Esophagus squamous epithelium (tissue), 5 donors: ENCODE data around the gene DUSP22. TPM values are rescaled to one million over a fixed set of nuclear protein-coding genes. Genes with fewer than 3 reads are reported as not detected.

Source experiments
- DNase-seq: peaks from one replicate; lab custom pipeline; 2025; lab: John Stamatoyannopoulos, UW
- H3K27ac ChIP-seq, 4 donors: fragments of 200-600 bp; sonication (generic); one replicate each; pipeline ENCODE4 v1.5.1; 2016 to 2019; ENCODE audit warnings: mild to moderate bottlenecking in 1 of 4
- H3K27me3 ChIP-seq, 4 donors: fragments of 200-600 bp; sonication (generic); 1 replicate in 3 of 4; 2 replicates in 1 of 4; pipeline versions ENCODE4 v1.5.1 to v1.6.0; 2017 to 2021; ENCODE audit warnings: antibody characterized with exemption in 1 of 4
- H3K36me3 ChIP-seq, 3 donors: fragments of 200-600 bp; sonication (generic); one replicate each; pipeline ENCODE4 v1.5.1; 2016 to 2019
- H3K4me1 ChIP-seq, 3 donors: fragments of 200-600 bp; sonication (generic); one replicate each; pipeline ENCODE4 v1.5.1; 2017 to 2019
- H3K4me3 ChIP-seq, 4 donors: fragments of 200-600 bp; sonication (generic); 1 replicate in 3 of 4; 2 replicates in 1 of 4; pipeline ENCODE4 v1.5.1; 2016 to 2019; ENCODE audit warnings: mild to moderate bottlenecking in 2 of 4, moderate library complexity in 1 of 4
- H3K9me3 ChIP-seq, 3 donors: fragments of 200-600 bp; sonication (generic); one replicate each; pipeline ENCODE4 v1.5.1; 2016 to 2019
- CTCF ChIP-seq, 6 experiments: fragments of 450-650 bp in 4 of 6; fragments of 200-600 bp in 2 of 6; sonication (generic) in 2 of 6; IDR thresholded peaks; one replicate each; pipeline ENCODE4 v1.5.1; 2016 to 2019; ENCODE audit warnings: antibody characterized with exemption in 6 of 6, mild to moderate bottlenecking in 4 of 6, moderate library complexity in 4 of 6
- POLR2A ChIP-seq, 4 donors: fragments of 450-650 bp; IDR thresholded peaks; one replicate each; pipeline ENCODE4 v1.6.1; 2017; ENCODE audit warnings: antibody characterized with exemption in 4 of 4, mild to moderate bottlenecking in 4 of 4, moderate library complexity in 3 of 4
- WGBS, 2 donors: methylation state at CpG; one replicate each; pipeline ENCODE4 v1.1.5; 2018; 5-methylcytosine and 5-hydroxymethylcytosine counted together
- intact Hi-C: fragments of 100-400 bp; cut with DNase I; formaldehyde crosslinking; loops from one replicate; pipeline ENCODE4 v1.15.0; 2022
- total RNA-seq, 4 donors: library from RNA; depleted of rRNA; stranded (reverse); fragments of >200 nt; gene quantifications; one replicate each; pipeline ENCODE4 v1.1.0, GENCODE V29; 2016
- donor health status: DM: yes; HTN: yes; CAD: no.

DUSP22 gene
- total RNA-seq, 4 donors from 2014 or later = 34.2 to 54.6 (median 45.2) TPM

DNA sequence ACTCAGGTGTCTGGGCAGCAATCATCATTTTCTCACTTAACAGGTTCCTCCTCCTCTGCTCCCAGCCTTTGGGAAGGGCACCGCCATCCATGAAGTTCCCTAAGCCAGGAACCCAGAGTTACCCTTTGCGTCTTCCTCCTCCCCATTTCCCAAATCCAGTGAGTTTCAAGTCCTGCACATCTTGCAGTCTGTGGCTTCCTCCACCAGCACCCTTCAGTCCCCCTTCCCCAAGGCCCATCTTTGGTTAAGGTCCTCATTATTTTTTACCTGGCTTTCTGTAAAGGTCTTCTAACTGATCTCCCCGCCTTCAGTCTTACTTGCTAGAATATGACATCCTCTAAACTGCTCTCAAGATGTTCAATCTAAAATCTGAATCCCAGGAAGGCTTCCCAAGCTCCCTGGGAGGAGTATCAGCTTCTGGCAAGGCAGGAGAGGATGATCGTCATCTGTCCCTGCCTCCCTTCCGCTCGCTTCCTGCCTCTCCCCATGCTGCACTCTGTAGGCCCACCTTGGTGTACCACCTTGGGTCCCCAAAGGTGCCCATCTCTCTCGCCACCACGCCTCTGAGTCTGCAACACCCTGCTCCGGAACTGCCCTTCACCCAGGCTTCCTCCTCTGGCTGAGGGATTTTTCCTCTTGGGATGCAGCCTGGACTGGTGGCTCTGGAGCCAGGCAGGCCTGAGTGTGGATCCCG lies 11.4 kb upstream of the DUSP22 start:
- no peak for DNase-seq
- 85% methylated on average over 9 to 10 of the region's 10 CpGs for WGBS, 2 donors
- Histone ChIP-seq H3K4me1 (no peaks in the 10 kb centered on the region), H3K27me3 (no peaks in the 10 kb centered on the region), H3K4me3 (no peak overlapping the region), H3K9me3 (no peaks in the 10 kb centered on the region), H3K36me3 (no peaks in the 10 kb centered on the region), H3K27ac (no peak overlapping the region)
- intact Hi-C loops = no loop called here
- no peak for TF ChIP-seq POLR2A (IDR thresholded peaks at IDR 0.05)
- no peak for TF ChIP-seq CTCF (IDR thresholded peaks at IDR 0.05)

GRCh38 chr6:281469-282103 lies 10.7 kb upstream of the DUSP22 start:
- no peaks in the 10 kb centered on the region for H3K4me1 ChIP-seq
- no peaks in the 10 kb centered on the region for H3K27me3 ChIP-seq
- no peak overlapping the region for H3K4me3 ChIP-seq
- TF ChIP-seq POLR2A (IDR thresholded peaks at IDR 0.05) (no peak), CTCF (IDR thresholded peaks at IDR 0.05) (no peak)
- no peaks in the 10 kb centered on the region for H3K36me3 ChIP-seq
- H3K27ac ChIP-seq = no peak overlapping the region
- WGBS, 2 donors = 83 to 84% methylated on average over 7 of the region's 7 CpGs
- no peak for DNase-seq
- no peaks in the 10 kb centered on the region for H3K9me3 ChIP-seq
- intact Hi-C loops = no loop called here

GRCh38 chr6:282177-282866 lies 10.0 kb upstream of the DUSP22 start:
- TF ChIP-seq POLR2A (IDR thresholded peaks at IDR 0.05) (no peak), CTCF (IDR thresholded peaks at IDR 0.05) (no peak)
- Histone ChIP-seq H3K36me3 (no peaks in the 10 kb centered on the region), H3K4me3 (no peak overlapping the region), H3K27me3 (no peaks in the 10 kb centered on the region), H3K4me1 (peaks cover 0 to 2% (median 0%) of the 10 kb centered on the region in 3 donors), H3K27ac (no peak overlapping the region), H3K9me3 (no peaks in the 10 kb centered on the region)
- no peak for DNase-seq
- intact Hi-C loops = no loop called here
- 85 to 90% methylated on average over 16 to 19 of the region's 19 CpGs for WGBS, 2 donors

DNA sequence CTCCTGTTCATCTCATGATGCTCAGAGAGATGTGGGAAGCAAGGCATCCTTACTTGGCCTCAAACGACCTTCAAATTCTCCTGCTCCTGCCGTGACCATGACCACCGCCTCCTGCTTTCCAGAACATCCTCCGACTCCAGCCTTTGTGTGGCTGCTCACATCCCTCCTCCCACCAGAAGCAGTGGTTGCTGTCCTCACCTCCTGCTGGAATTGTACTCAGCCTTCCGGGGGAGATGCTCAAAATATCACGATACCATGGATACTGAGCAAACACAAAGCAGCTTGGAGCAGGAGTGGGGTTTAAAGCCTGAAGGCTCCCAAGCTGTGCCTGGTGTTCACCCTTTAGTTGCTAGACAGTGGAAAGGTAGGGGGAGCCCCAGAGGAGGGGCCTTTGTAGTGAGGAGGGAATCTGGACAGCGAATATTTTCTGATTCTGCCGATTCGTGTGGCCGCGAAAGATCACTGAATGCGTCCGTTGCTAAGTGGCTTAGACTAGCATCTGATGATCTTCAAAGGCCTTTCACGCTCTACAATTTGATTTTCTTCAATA lies 9.3 kb upstream of the DUSP22 start:
- H3K27me3 ChIP-seq = no peaks in the 10 kb centered on the region
- no peak overlapping the region for H3K27ac ChIP-seq
- TF ChIP-seq CTCF (IDR thresholded peaks at IDR 0.05) (no peak), POLR2A (IDR thresholded peaks at IDR 0.05) (no peak)
- no peaks in the 10 kb centered on the region for H3K9me3 ChIP-seq
- 87 to 92% methylated on average over 14 of the region's 14 CpGs for WGBS, 2 donors
- intact Hi-C loops = no loop called here
- H3K36me3 ChIP-seq = no peaks in the 10 kb centered on the region
- H3K4me1 ChIP-seq = peaks cover 0 to 8% (median 0%) of the 10 kb centered on the region in 3 donors
- H3K4me3 ChIP-seq = no peak overlapping the region
- DNase-seq = no peak

- no peaks in the 10 kb centered on the region for H3K9me3 ChIP-seq
- intact Hi-C loops = no loop called here
- no peak for DNase-seq
- TF ChIP-seq POLR2A (IDR thresholded peaks at IDR 0.05) (no peak), CTCF (IDR thresholded peaks at IDR 0.05) (no peak)
- H3K27me3 ChIP-seq = no peaks in the 10 kb centered on the region
- peaks cover 0 to 8% (median 0%) of the 10 kb centered on the region in 3 donors for H3K4me1 ChIP-seq
- H3K27ac ChIP-seq = no peak overlapping the region
- no peak overlapping the region for H3K4me3 ChIP-seq
- no peaks in the 10 kb centered on the region for H3K36me3 ChIP-seq
- WGBS, 2 donors = 75 to 78% methylated on average over 4 of the region's 4 CpGs
Measured at GRCh38 chr6:284486-284885, 7.8 kb upstream of the DUSP22 start.
